Measurements from ENCODE around the gene ME2.

Gene ME2

DNA sequence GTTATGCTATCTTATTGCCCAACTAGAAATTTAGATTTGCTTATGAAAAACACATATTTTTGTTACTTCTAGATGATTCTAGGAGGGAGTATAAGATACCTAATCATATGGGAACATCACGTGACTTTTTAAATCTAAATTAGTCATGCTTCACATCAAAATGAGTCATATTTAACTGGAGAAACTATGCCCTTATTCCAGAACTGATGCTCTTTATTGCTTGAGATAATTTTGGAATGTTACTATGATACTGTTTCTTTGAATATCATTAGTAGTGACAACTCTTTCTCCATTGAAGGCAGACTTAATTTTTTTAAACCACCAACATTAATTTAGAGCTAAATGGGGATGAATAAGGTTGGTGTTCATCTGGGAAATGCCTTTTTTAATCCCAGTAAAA lies 69.0 kb downstream of the ME2 start:
- CTCF ChIA-PET, result no interaction called here
- peak; percentile 9 for DNase-seq (ENCODE audit: low spot score)
- no peak overlapping the region for H3K27ac ChIP-seq
- POLR2A ChIA-PET (ENCODE audit: low non-redundant PET), result no interaction called here
- TF ChIP-seq, protein P1, sequence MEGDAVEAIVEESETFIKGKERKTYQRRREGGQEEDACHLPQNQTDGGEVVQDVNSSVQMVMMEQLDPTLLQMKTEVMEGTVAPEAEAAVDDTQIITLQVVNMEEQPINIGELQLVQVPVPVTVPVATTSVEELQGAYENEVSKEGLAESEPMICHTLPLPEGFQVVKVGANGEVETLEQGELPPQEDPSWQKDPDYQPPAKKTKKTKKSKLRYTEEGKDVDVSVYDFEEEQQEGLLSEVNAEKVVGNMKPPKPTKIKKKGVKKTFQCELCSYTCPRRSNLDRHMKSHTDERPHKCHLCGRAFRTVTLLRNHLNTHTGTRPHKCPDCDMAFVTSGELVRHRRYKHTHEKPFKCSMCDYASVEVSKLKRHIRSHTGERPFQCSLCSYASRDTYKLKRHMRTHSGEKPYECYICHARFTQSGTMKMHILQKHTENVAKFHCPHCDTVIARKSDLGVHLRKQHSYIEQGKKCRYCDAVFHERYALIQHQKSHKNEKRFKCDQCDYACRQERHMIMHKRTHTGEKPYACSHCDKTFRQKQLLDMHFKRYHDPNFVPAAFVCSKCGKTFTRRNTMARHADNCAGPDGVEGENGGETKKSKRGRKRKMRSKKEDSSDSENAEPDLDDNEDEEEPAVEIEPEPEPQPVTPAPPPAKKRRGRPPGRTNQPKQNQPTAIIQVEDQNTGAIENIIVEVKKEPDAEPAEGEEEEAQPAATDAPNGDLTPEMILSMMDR (conservative IDR thresholded peaks at IDR 0.05; ENCODE audit: low read depth), result no peak

DNA sequence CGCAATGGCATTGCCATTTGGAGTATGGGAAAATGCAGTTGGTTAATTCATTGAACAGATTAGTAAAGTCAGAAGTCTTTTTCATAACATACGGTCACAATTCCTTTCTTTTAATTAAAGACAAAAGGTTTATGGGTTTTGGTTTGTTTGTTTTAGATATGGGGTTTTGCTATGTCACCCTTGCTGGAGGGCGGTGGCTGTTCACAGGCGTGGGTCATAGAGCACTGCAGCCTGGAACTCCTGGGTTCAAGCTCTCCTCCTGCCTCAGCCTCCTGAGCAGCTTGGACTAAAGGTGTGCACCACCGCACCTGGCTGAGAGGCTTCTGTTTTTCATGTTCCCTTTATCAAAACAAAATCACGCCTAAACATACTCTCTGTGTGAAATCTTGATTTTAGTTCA lies 70.3 kb downstream of the ME2 start:
- ChIA-PET CTCF (no interaction called here), POLR2A (ENCODE audit: low non-redundant PET) (no interaction called here)
- TF ChIP-seq, protein P1 (conservative IDR thresholded peaks at IDR 0.05; ENCODE audit: low read depth), result no peak
- DNase-seq (ENCODE audit: low spot score), result no peak
- no peak overlapping the region for H3K27ac ChIP-seq

DNA sequence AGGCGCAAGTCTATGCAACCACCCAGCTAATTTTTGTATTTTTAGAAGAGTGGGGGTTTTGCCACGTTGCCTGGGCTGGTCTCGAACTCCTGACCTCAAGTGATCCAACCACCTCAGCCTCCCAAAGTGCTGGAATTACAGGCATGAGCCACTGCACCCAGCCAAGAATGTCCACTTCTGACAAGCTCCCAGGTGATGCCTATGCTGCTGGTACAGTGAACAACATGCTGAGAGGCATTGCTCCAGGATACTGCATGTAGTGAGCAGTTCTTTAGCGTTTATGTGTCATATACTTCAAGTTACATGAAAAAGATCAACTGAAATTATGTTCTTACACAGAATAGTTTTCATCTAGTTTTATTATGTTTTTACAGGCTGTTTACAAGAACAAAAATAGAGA lies 71.7 kb downstream of the ME2 start:
- TF ChIP-seq, protein P1 (conservative IDR thresholded peaks at IDR 0.05; ENCODE audit: low read depth), result no peak
- ChIA-PET POLR2A (ENCODE audit: low non-redundant PET) (no interaction called here), CTCF (no interaction called here)
- DNase-seq (ENCODE audit: low spot score), result no peak
- H3K27ac ChIP-seq, result no peak overlapping the region

DNA sequence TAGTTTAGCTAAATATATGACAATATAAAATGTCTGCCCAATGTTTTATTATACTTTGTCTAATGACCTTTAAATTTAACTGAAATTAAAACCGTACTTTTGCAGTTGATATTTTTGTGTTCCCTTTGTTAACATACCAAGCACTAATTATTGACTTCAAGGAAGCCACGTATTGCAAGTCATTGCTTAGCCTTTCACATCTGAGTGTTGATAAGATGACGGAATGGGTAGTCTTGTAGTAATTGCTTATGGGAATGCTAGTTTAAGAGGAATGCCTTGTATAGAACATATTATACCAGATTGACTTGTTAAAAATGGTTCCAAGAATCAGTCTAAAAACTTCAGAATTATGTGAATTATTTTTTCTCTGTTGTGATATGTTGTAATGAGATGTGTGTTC lies 74.9 kb downstream of the ME2 start:
- no peak overlapping the region for H3K27ac ChIP-seq
- DNase-seq (ENCODE audit: low spot score), result no peak
- ChIA-PET CTCF (no interaction called here), POLR2A (ENCODE audit: low non-redundant PET) (no interaction called here)
- TF ChIP-seq, protein P1 (conservative IDR thresholded peaks at IDR 0.05; ENCODE audit: low read depth), result no peak

DNA sequence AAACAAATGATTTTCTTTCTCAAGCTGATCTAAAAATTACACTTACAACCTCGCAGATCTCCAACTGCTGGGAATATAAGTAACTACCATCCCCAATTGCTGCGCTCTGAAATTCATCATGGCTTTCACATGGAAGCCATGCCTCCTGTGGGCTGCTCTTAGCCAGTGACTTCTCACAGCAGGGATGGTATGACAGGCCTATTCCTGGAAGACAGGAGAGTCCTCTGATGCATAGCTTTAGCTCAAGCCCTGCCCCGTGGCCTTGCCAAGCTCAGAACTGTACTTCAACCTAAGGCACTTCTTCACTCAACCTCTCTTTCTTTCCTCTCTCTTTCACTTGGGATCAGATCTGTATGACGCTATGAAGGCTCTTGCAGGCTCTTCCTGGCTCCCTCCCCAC lies 76.3 kb downstream of the ME2 start:
- DNase-seq (ENCODE audit: low spot score), result no peak
- no peak overlapping the region for H3K27ac ChIP-seq
- TF ChIP-seq, protein P1 (conservative IDR thresholded peaks at IDR 0.05; ENCODE audit: low read depth), result no peak
- POLR2A ChIA-PET (ENCODE audit: low non-redundant PET), result no interaction called here
- CTCF ChIA-PET, result no interaction called here

DNA sequence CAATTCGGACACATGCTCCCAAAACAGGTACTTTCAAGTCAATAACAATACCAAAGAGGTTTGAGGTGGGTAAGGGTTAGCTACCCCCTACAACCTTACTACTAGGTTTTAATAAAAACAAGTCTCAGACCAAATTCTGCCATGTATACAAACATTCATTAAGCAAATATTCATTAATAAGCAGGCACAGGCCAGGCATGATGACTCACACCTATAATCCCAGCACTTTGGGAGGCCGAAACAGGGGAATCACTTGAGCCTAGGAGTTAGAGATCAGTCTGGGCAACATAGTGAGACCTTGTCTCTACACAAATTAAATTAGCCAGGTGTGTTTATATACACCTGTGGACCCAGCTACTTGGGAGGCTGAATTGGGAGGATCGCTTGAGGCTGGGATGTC lies 77.2 kb downstream of the ME2 start:
- no peak for DNase-seq (ENCODE audit: low spot score)
- TF ChIP-seq, protein P1 (conservative IDR thresholded peaks at IDR 0.05; ENCODE audit: low read depth), result no peak
- POLR2A ChIA-PET (ENCODE audit: low non-redundant PET), result no interaction called here
- no peak overlapping the region for H3K27ac ChIP-seq
- CTCF ChIA-PET, result no interaction called here

DNA sequence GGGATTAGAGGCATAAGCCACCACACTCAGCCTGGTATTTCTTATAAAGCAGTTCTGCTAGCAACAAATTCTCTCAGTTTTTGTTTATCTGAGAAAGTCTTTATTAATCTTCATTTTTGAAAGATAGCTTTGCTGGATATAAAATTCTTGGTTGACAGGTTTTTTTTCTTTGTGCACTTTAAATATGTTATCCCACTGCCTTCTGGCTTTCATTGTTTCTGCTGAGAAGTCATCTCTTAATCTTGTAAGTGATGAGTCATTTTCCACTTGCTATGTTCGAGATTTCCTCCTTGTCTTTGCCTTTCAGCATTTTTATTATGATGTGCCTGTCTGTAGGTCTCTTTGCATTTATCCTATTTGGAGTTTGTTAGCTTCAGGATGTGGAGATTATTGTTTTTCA lies 83.1 kb downstream of the ME2 start:
- no peak for DNase-seq (ENCODE audit: low spot score)
- ChIA-PET CTCF (no interaction called here), POLR2A (ENCODE audit: low non-redundant PET) (no interaction called here)
- no peak overlapping the region for H3K27ac ChIP-seq
- TF ChIP-seq, protein P1 (conservative IDR thresholded peaks at IDR 0.05; ENCODE audit: low read depth), result no peak
